ENCODE results near the gene STAB2.

The STAB2 gene

GRCh38 chr12:103812789-103813188 lies 225.7 kb downstream of the STAB2 start:
- DNase-seq, result no peak

- no peak for DNase-seq
Observed at GRCh38 chr12:103813426-103813825, 226.4 kb downstream of the STAB2 start.

GRCh38 chr12:103813949-103814348 lies 226.9 kb downstream of the STAB2 start:
- no peak for DNase-seq

- DNase-seq, result no peak
Observed at GRCh38 chr12:103814436-103814835, 227.4 kb downstream of the STAB2 start.

Data from CD4-positive, alpha-beta T cell treated with Interleukin-4 for 4 hours (primary cell).